Measurements from ENCODE around the gene CRLF2. TPM values are rescaled to one million over a fixed set of nuclear protein-coding genes. Genes with fewer than 3 reads are reported as not detected.
A peak's percentile ranks its signal among the peaks of the same experiment; 100 is the strongest.
"Not testable (repeated sequence)": the region's sequence is repeated elsewhere in the genome, so short reads cannot be mapped to it uniquely, and the experiment has no call there.

CRLF2 gene
- total RNA-seq, 2 donors from 2014 or later: not detected

DNA sequence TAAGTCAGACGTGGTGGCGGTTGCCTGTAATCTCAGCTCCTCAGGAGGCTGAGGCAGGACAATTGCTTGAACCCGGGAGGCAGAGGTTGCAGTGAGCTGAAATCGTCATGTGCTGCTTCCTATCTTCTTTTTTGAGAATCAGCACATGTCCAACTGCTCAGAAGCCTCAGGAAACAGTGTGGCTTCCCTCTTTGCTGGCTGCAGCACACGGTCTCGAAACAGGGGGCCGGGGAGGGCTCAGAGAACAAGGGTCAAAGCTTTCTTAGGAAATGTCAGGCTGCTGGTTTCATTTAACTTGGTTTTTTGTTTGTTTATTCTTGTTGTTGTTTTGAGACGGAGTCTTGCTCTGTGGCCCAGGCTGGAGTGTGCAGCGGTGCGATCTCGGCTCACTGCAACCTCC is 31.3 kb downstream of the CRLF2 start:
- Histone ChIP-seq H3K9me3 (ENCODE audit: control insufficient read depth, low read length) (no peaks in the 10 kb centered on the region), H3K36me3 (ENCODE audit: control insufficient read depth, insufficient read depth, low read length) (no peaks in the 10 kb centered on the region), H3K27me3 (ENCODE audit: control insufficient read depth, insufficient read depth, low read length, poor library complexity, severe bottlenecking) (no peaks in the 10 kb centered on the region), H3K9ac (ENCODE audit: extremely low read depth, low read length, poor library complexity, severe bottlenecking) (no peak overlapping the region), H3K27ac (ENCODE audit: low read depth, low read length) (no peak overlapping the region), H3K4me3 (ENCODE audit: low read length) (no peak overlapping the region), H3K4me1 (ENCODE audit: control insufficient read depth, insufficient read depth, low read length) (no peaks in the 10 kb centered on the region)
- peaks cover 6% of the 10 kb centered on the region for H3K4me1 Mint-ChIP-seq
- peak; percentile 27 for DNase-seq
- H3K27ac Mint-ChIP-seq: no peak overlapping the region
- H3K4me3 Mint-ChIP-seq: no peak overlapping the region
- no peaks in the 10 kb centered on the region for H3K36me3 Mint-ChIP-seq (ENCODE audit: low read depth)
- TF ChIP-seq, protein P1, sequence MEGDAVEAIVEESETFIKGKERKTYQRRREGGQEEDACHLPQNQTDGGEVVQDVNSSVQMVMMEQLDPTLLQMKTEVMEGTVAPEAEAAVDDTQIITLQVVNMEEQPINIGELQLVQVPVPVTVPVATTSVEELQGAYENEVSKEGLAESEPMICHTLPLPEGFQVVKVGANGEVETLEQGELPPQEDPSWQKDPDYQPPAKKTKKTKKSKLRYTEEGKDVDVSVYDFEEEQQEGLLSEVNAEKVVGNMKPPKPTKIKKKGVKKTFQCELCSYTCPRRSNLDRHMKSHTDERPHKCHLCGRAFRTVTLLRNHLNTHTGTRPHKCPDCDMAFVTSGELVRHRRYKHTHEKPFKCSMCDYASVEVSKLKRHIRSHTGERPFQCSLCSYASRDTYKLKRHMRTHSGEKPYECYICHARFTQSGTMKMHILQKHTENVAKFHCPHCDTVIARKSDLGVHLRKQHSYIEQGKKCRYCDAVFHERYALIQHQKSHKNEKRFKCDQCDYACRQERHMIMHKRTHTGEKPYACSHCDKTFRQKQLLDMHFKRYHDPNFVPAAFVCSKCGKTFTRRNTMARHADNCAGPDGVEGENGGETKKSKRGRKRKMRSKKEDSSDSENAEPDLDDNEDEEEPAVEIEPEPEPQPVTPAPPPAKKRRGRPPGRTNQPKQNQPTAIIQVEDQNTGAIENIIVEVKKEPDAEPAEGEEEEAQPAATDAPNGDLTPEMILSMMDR (conservative IDR thresholded peaks at IDR 0.05): no peak
- H3K9me3 Mint-ChIP-seq: no peaks in the 10 kb centered on the region
- 91 to 92% methylated on average over 11 of the region's 11 CpGs for WGBS, 2 experiments (ENCODE audit: insufficient coverage in 1 of 2, insufficient read length in 1 of 2)
- peaks cover 2% of the 10 kb centered on the region for H3K27me3 Mint-ChIP-seq (ENCODE audit: insufficient read depth)

- peak overlapping the region; percentile 8 for H3K4me3 Mint-ChIP-seq
- DNase-seq: peak; percentile 53
- TF ChIP-seq, protein P1 (conservative IDR thresholded peaks at IDR 0.05): no peak
- H3K27me3 Mint-ChIP-seq (ENCODE audit: insufficient read depth): peaks cover 7% of the 10 kb centered on the region
- WGBS, 2 experiments (ENCODE audit: insufficient coverage in 1 of 2, insufficient read length in 1 of 2): 74% methylated on average over 19 to 20 of the region's 20 CpGs
- H3K36me3 ChIP-seq (ENCODE audit: control insufficient read depth, insufficient read depth, low read length): no peaks in the 10 kb centered on the region
- H3K27ac Mint-ChIP-seq: no peak overlapping the region
- no peak overlapping the region for H3K4me3 ChIP-seq (ENCODE audit: low read length)
- H3K9me3 Mint-ChIP-seq: no peaks in the 10 kb centered on the region
- H3K27ac ChIP-seq (ENCODE audit: low read depth, low read length): no peak overlapping the region
- H3K27me3 ChIP-seq (ENCODE audit: control insufficient read depth, insufficient read depth, low read length, poor library complexity, severe bottlenecking): no peaks in the 10 kb centered on the region
- no peak overlapping the region for H3K9ac ChIP-seq (ENCODE audit: extremely low read depth, low read length, poor library complexity, severe bottlenecking)
- H3K9me3 ChIP-seq (ENCODE audit: control insufficient read depth, low read length): no peaks in the 10 kb centered on the region
- H3K4me1 ChIP-seq (ENCODE audit: control insufficient read depth, insufficient read depth, low read length): no peaks in the 10 kb centered on the region
- peaks cover 6% of the 10 kb centered on the region for H3K4me1 Mint-ChIP-seq
- no peaks in the 10 kb centered on the region for H3K36me3 Mint-ChIP-seq (ENCODE audit: low read depth)
Measured at GRCh38 chrX:1178580-1179057, 33.8 kb downstream of the CRLF2 start.

- H3K4me1 Mint-ChIP-seq: peaks cover 22% of the 10 kb centered on the region
- not testable (repeated sequence) for H3K4me3 ChIP-seq (ENCODE audit: low read length); H3K27me3 ChIP-seq (ENCODE audit: control insufficient read depth, insufficient read depth, low read length, poor library complexity, severe bottlenecking); H3K27ac ChIP-seq (ENCODE audit: low read depth, low read length); H3K9ac ChIP-seq (ENCODE audit: extremely low read depth, low read length, poor library complexity, severe bottlenecking); H3K4me1 ChIP-seq (ENCODE audit: control insufficient read depth, insufficient read depth, low read length); H3K27ac Mint-ChIP-seq; H3K4me3 Mint-ChIP-seq; H3K36me3 ChIP-seq (ENCODE audit: control insufficient read depth, insufficient read depth, low read length); DNase-seq; H3K36me3 Mint-ChIP-seq (ENCODE audit: low read depth); H3K9me3 Mint-ChIP-seq; H3K9me3 ChIP-seq (ENCODE audit: control insufficient read depth, low read length)
- peaks cover 11% of the 10 kb centered on the region for H3K27me3 Mint-ChIP-seq (ENCODE audit: insufficient read depth)
- WGBS, 2 experiments (ENCODE audit: insufficient coverage in 1 of 2, insufficient read length in 1 of 2): 86 to 91% methylated on average over 26 to 33 of the region's 33 CpGs
Measured at GRCh38 chrX:1176531-1177320, 35.7 kb downstream of the CRLF2 start.

DNA sequence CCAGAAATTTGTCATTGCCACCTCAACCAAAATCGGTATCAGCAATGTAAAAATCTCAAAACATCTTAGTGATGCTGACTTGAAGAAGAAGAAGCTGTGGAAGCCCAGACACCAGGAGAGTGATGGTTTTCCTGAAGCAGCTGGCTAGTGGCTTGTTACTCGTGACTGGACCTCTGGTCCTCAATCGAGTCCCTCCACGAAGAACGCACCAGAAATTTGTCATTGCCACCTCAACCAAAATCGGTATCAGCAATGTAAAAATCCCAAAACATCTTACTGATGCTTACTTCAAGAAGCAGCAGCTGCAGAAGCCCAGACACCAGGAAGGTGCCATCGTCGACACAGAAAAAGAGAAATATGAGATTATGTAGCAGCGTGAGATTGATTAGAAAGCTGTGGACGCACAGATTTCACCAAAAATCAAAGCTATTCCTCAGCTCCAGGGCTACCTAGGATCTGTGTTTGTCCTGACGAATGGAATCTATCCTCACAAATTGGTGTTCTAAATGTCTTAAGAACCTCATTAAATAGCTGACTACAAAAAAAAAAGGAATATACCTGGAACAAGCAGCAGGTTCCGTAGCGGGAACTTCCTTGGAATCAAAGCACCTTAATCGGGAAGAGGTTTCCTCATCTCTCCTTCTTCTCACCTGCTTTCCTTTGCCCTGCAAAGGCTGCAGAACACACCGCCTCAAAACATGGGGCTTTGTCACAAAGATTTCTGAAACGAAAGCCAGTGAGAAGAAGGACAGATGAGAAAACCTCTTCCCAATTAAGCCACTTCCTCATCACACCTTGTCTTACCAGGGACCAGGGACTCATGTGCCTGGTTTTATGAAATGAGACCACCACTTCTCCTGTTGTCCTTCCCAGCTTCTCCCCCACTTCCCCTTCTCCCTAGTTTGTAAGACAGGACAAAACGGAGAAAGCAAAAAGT is 37.6 kb downstream of the CRLF2 start:
- not testable (repeated sequence) for H3K36me3 ChIP-seq (ENCODE audit: control insufficient read depth, insufficient read depth, low read length); H3K27ac Mint-ChIP-seq; H3K4me3 ChIP-seq (ENCODE audit: low read length); H3K9ac ChIP-seq (ENCODE audit: extremely low read depth, low read length, poor library complexity, severe bottlenecking); H3K9me3 ChIP-seq (ENCODE audit: control insufficient read depth, low read length); H3K9me3 Mint-ChIP-seq; H3K27ac ChIP-seq (ENCODE audit: low read depth, low read length); H3K27me3 ChIP-seq (ENCODE audit: control insufficient read depth, insufficient read depth, low read length, poor library complexity, severe bottlenecking); H3K36me3 Mint-ChIP-seq (ENCODE audit: low read depth); H3K4me1 ChIP-seq (ENCODE audit: control insufficient read depth, insufficient read depth, low read length); H3K4me3 Mint-ChIP-seq
- peak; percentile 25 for DNase-seq
- H3K4me1 Mint-ChIP-seq: peaks cover 37% of the 10 kb centered on the region
- H3K27me3 Mint-ChIP-seq (ENCODE audit: insufficient read depth): peaks cover 17% of the 10 kb centered on the region
- WGBS, 2 experiments (ENCODE audit: insufficient coverage in 1 of 2, insufficient read length in 1 of 2): 92 to 94% methylated on average over 8 to 11 of the region's 17 CpGs

GRCh38 chrX:1173435-1173834 is 39.0 kb downstream of the CRLF2 start:
- peak; percentile 17 for DNase-seq
- not testable (repeated sequence) for H3K9me3 Mint-ChIP-seq; H3K4me3 ChIP-seq (ENCODE audit: low read length); H3K9ac ChIP-seq (ENCODE audit: extremely low read depth, low read length, poor library complexity, severe bottlenecking); H3K9me3 ChIP-seq (ENCODE audit: control insufficient read depth, low read length); H3K27me3 ChIP-seq (ENCODE audit: control insufficient read depth, insufficient read depth, low read length, poor library complexity, severe bottlenecking); H3K4me3 Mint-ChIP-seq; H3K36me3 Mint-ChIP-seq (ENCODE audit: low read depth); H3K27ac ChIP-seq (ENCODE audit: low read depth, low read length); H3K4me1 ChIP-seq (ENCODE audit: control insufficient read depth, insufficient read depth, low read length); H3K27ac Mint-ChIP-seq; H3K36me3 ChIP-seq (ENCODE audit: control insufficient read depth, insufficient read depth, low read length)
- H3K27me3 Mint-ChIP-seq (ENCODE audit: insufficient read depth): peaks cover 17% of the 10 kb centered on the region
- peaks cover 31% of the 10 kb centered on the region for H3K4me1 Mint-ChIP-seq
- WGBS, 2 experiments (ENCODE audit: insufficient coverage in 1 of 2, insufficient read length in 1 of 2): 80 to 82% methylated on average over 17 to 18 of the region's 22 CpGs

Data from endodermal cell (in vitro differentiated cells).